ENCODE results near the gene B3GALNT1. TPM values are rescaled to one million over a fixed set of nuclear protein-coding genes. Genes with fewer than 3 reads are reported as not detected.

The B3GALNT1 gene
- total and polyA plus RNA-seq, 4 donors, result 4.6 to 24.0 (median 15.3) TPM

- Histone ChIP-seq H3K27me3 (ENCODE audit: control insufficient read depth in 3 of 3, insufficient read depth in 3 of 3, low read length in 2 of 3) (no peaks in the 10 kb centered on the region), H3K4me1 (ENCODE audit: control insufficient read depth in 5 of 5, insufficient read depth in 5 of 5, low read length in 5 of 5) (peaks cover 0 to 4% (median 0%) of the 10 kb centered on the region in 5 donors), H3K4me3 (no peak overlapping the region), H3K9ac (ENCODE audit: insufficient read depth in 1 of 2, low read length in 2 of 2) (no peak overlapping the region), H3K27ac (ENCODE audit: low read depth in 1 of 2, low read length in 1 of 2) (no peak overlapping the region), H3K36me3 (ENCODE audit: control insufficient read depth in 4 of 4, insufficient read depth in 4 of 4, low read length in 4 of 4) (peaks cover 0 to 4% (median 0%) of the 10 kb centered on the region in 4 donors), H3K9me3 (ENCODE audit: control insufficient read depth in 4 of 4, insufficient read depth in 3 of 4, low read length in 3 of 4) (peaks cover 0 to 3% (median 0%) of the 10 kb centered on the region in 4 donors)
- WGBS, 2 donors, result 96 to 100% methylated on average over 1 of the region's 1 CpG
- TF ChIP-seq, protein P1, sequence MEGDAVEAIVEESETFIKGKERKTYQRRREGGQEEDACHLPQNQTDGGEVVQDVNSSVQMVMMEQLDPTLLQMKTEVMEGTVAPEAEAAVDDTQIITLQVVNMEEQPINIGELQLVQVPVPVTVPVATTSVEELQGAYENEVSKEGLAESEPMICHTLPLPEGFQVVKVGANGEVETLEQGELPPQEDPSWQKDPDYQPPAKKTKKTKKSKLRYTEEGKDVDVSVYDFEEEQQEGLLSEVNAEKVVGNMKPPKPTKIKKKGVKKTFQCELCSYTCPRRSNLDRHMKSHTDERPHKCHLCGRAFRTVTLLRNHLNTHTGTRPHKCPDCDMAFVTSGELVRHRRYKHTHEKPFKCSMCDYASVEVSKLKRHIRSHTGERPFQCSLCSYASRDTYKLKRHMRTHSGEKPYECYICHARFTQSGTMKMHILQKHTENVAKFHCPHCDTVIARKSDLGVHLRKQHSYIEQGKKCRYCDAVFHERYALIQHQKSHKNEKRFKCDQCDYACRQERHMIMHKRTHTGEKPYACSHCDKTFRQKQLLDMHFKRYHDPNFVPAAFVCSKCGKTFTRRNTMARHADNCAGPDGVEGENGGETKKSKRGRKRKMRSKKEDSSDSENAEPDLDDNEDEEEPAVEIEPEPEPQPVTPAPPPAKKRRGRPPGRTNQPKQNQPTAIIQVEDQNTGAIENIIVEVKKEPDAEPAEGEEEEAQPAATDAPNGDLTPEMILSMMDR (IDR thresholded peaks at IDR 0.05; ENCODE audit: control extremely low read depth, extremely low read depth), result no peak
- ATAC-seq (ENCODE audit: insufficient read depth, low FRiP score), result no peak
- no peak for DNase-seq
Observed at GRCh38 chr3:161108840-161109239, 3.7 kb upstream of the B3GALNT1 start.

DNA sequence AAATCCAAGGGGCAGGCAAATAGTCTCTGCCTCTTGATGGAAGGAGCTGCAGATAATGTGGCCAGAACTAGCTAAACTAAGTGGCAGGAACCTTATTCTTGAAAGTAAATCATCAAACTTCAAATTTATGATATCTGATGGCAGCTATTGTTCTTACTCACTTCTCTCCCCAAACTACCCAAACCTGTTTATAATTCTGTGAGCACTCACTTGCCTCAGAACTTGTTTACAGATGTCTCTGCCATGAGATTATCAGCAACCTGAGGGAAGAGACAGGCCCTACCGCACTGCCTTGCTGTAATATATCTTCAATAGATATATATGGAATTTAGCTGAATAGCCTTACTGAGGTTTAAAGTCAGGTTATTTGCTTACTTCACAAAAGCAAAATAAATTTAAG lies 2.2 kb upstream of the B3GALNT1 start:
- H3K9me3 ChIP-seq (ENCODE audit: control insufficient read depth in 4 of 4, insufficient read depth in 3 of 4, low read length in 3 of 4), result peaks cover 0 to 3% (median 0%) of the 10 kb centered on the region in 4 donors
- no peaks in the 10 kb centered on the region for H3K27me3 ChIP-seq (ENCODE audit: control insufficient read depth in 3 of 3, insufficient read depth in 3 of 3, low read length in 2 of 3)
- H3K27ac ChIP-seq (ENCODE audit: low read depth in 1 of 2, low read length in 1 of 2), result no peak overlapping the region
- TF ChIP-seq, protein P1 (IDR thresholded peaks at IDR 0.05; ENCODE audit: control extremely low read depth, extremely low read depth), result no peak
- DNase-seq (no peak), ATAC-seq (ENCODE audit: insufficient read depth, low FRiP score) (no peak)
- no peak overlapping the region for H3K4me3 ChIP-seq
- peaks cover 0 to 4% (median 0%) of the 10 kb centered on the region in 5 donors for H3K4me1 ChIP-seq (ENCODE audit: control insufficient read depth in 5 of 5, insufficient read depth in 5 of 5, low read length in 5 of 5)
- 91 to 93% methylated on average over 1 of the region's 1 CpG for WGBS, 2 donors
- H3K36me3 ChIP-seq (ENCODE audit: control insufficient read depth in 4 of 4, insufficient read depth in 4 of 4, low read length in 4 of 4), result peaks cover 0 to 12% (median 2%) of the 10 kb centered on the region in 4 donors
- no peak overlapping the region for H3K9ac ChIP-seq (ENCODE audit: insufficient read depth in 1 of 2, low read length in 2 of 2)

DNA sequence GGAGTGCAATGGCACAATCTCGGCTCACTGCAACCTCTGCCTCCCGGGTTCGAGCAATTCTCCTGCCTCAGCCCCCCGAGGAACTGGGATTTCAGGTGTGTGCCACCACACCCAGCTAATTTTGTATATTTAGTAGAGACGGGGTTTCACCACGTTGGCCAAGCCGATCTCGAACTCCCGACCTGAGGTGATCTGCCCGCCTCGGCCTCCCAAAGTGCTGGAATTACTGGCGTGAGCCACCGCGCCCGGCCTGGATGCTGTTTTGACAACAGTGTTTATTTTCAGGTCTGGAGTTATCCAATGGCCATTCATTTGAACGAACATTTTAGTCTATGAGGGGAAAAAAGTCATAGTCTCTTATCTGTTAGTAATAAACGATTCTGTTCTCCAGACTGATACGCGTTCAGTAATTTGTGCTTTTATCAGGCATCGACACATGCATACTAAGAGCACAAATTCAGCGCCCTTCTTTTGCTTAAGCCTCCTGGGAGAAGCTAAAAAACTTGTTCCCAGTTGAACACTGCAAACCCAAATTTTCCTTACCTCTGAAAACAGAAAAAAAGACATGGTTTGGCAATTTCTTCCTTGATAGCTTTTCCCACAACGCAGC lies 1.3 kb downstream of the B3GALNT1 start:
- no peaks in the 10 kb centered on the region for H3K27me3 ChIP-seq (ENCODE audit: control insufficient read depth in 3 of 3, insufficient read depth in 3 of 3, low read length in 2 of 3)
- peak overlapping the region; percentile 90 to 91 for H3K27ac ChIP-seq (ENCODE audit: low read depth in 1 of 2, low read length in 1 of 2)
- 90 to 92% methylated on average over 22 of the region's 22 CpGs for WGBS, 2 donors
- peaks cover 0 to 5% (median 3%) of the 10 kb centered on the region in 5 donors for H3K4me1 ChIP-seq (ENCODE audit: control insufficient read depth in 5 of 5, insufficient read depth in 5 of 5, low read length in 5 of 5)
- TF ChIP-seq, protein P1 (IDR thresholded peaks at IDR 0.05; ENCODE audit: control extremely low read depth, extremely low read depth), result no peak
- peaks cover 1 to 26% (median 9%) of the 10 kb centered on the region in 4 donors for H3K36me3 ChIP-seq (ENCODE audit: control insufficient read depth in 4 of 4, insufficient read depth in 4 of 4, low read length in 4 of 4)
- peak overlapping the region; percentile 82 for H3K4me3 ChIP-seq
- no peak for ATAC-seq (ENCODE audit: insufficient read depth, low FRiP score)
- DNase-seq, result no peak
- peaks cover 0 to 3% (median 0%) of the 10 kb centered on the region in 4 donors for H3K9me3 ChIP-seq (ENCODE audit: control insufficient read depth in 4 of 4, insufficient read depth in 3 of 4, low read length in 3 of 4)
- H3K9ac ChIP-seq (ENCODE audit: insufficient read depth in 1 of 2, low read length in 2 of 2), result peak overlapping the region; percentile 84 to 96
